GM21723 (cell line): ENCODE data around the gene THADA.
"Not testable (repeated sequence)": the region's sequence is repeated elsewhere in the genome, so short reads cannot be mapped to it uniquely, and the experiment has no call there.

Experiments used
- ATAC-seq: cut with Tn5 transposase; IDR thresholded peaks from one replicate; pipeline ENCODE4 v1.9.1; 2021; ENCODE audit warnings: mild to moderate bottlenecking, moderate library complexity; ENCODE audit not compliant: unreplicated experiment

THADA gene

GRCh38 chr2:43417300-43417699 is 178.5 kb downstream of the THADA start:
- no peak for ATAC-seq

- no peak for ATAC-seq
These were observed 180.2 kb downstream of the THADA start for GRCh38 chr2:43415592-43415991.

GRCh38 chr2:43414586-43415135 is 181.2 kb downstream of the THADA start:
- ATAC-seq: no peak

- no peak for ATAC-seq
These were observed 181.8 kb downstream of the THADA start for GRCh38 chr2:43414033-43414432.

GRCh38 chr2:43412114-43412753 is 183.6 kb downstream of the THADA start:
- no peak for ATAC-seq

GRCh38 chr2:43410055-43410604 is 185.7 kb downstream of the THADA start:
- ATAC-seq: no peak

GRCh38 chr2:43408407-43409160 is 187.3 kb downstream of the THADA start:
- ATAC-seq: peak; percentile 70

GRCh38 chr2:43407935-43408334 is 187.9 kb downstream of the THADA start:
- ATAC-seq: peak; percentile 49

- no peak for ATAC-seq
These were observed 189.1 kb downstream of the THADA start for GRCh38 chr2:43406651-43407279.

- ATAC-seq: no peak
These were observed 190.0 kb downstream of the THADA start for GRCh38 chr2:43405829-43406228.

GRCh38 chr2:43402452-43402937 is 193.3 kb downstream of the THADA start:
- peak; percentile 61 for ATAC-seq

- peak; percentile 85 for ATAC-seq
These were observed 193.8 kb downstream of the THADA start for GRCh38 chr2:43402002-43402401.

GRCh38 chr2:43400508-43400907 is 195.3 kb downstream of the THADA start:
- ATAC-seq: no peak

GRCh38 chr2:43399515-43400264 is 196.1 kb downstream of the THADA start:
- ATAC-seq: no peak

GRCh38 chr2:43399098-43399497 is 196.7 kb downstream of the THADA start:
- ATAC-seq: no peak

- ATAC-seq: no peak
These were observed 198.0 kb downstream of the THADA start for GRCh38 chr2:43397821-43398220.

- ATAC-seq: no peak
These were observed 198.4 kb downstream of the THADA start for GRCh38 chr2:43397411-43397810.

GRCh38 chr2:43396344-43396743 is 199.5 kb downstream of the THADA start:
- ATAC-seq: not testable (repeated sequence)

- ATAC-seq: no peak
These were observed 201.9 kb downstream of the THADA start for GRCh38 chr2:43393918-43394317.

GRCh38 chr2:43391878-43392215 is 204.0 kb downstream of the THADA start:
- ATAC-seq: no peak
